Spleen (tissue), 11 donors: ENCODE data around the gene TSHZ3. TPM values are rescaled to one million over a fixed set of nuclear protein-coding genes. Genes with fewer than 3 reads are reported as not detected.

Experiments
- DNase-seq: peaks from one replicate; pipeline ENCODE4 v3.0.0-alpha.2; 2020
- H3K27ac ChIP-seq, 8 donors: fragments of 200-600 bp; sonication (generic) in 7 of 8; 1 replicate in 4 of 8; 2 replicates in 4 of 8; pipeline versions ENCODE4 v1.5.0 to v1.8.0; 2016 to 2021; ENCODE audit warnings: inconsistent platforms in 4 of 8, mild to moderate bottlenecking in 4 of 8, moderate library complexity in 1 of 8
- H3K27me3 ChIP-seq, 7 donors: fragments of 200-600 bp; sonication (generic) in 6 of 7; replicated peaks in 1 of 7; 1 replicate in 4 of 7; 2 replicates in 3 of 7; pipeline versions ENCODE4 v1.5.0 to v1.8.0; 2016 to 2021; ENCODE audit warnings: inconsistent platforms in 3 of 7, mild to moderate bottlenecking in 1 of 7
- H3K36me3 ChIP-seq, 6 donors: fragments of 200-600 bp; sonication (generic) in 5 of 6; 1 replicate in 4 of 6; 2 replicates in 2 of 6; pipeline versions ENCODE4 v1.5.0 to v1.8.0; 2016 to 2021; ENCODE audit warnings: inconsistent platforms in 2 of 6
- H3K4me1 ChIP-seq, 6 donors: fragments of 200-600 bp; sonication (generic) in 5 of 6; 1 replicate in 3 of 6; 2 replicates in 3 of 6; pipeline versions ENCODE4 v1.5.0 to v1.8.0; 2016 to 2021; ENCODE audit warnings: inconsistent platforms in 3 of 6
- H3K4me3 ChIP-seq, 8 donors: fragments of 200-600 bp; sonication (generic) in 7 of 8; 1 replicate in 4 of 8; 2 replicates in 4 of 8; pipeline versions ENCODE4 v1.5.0 to v1.8.0; 2016 to 2021; ENCODE audit warnings: inconsistent platforms in 4 of 8, mild to moderate bottlenecking in 4 of 8, moderate library complexity in 2 of 8
- H3K9me3 ChIP-seq, 8 donors: fragments of 200-600 bp; sonication (generic) in 7 of 8; 1 replicate in 4 of 8; 2 replicates in 4 of 8; pipeline versions ENCODE4 v1.5.0 to v1.8.0; 2016 to 2021; ENCODE audit warnings: inconsistent platforms in 4 of 8
- CTCF ChIP-seq, 11 experiments: fragments of 200-600 bp in 7 of 11; fragments of 450-650 bp in 4 of 11; sonication (generic) in 4 of 11; IDR thresholded peaks in 8 of 11; conservative IDR thresholded peaks in 3 of 11; 1 replicate in 7 of 11; 2 replicates in 4 of 11; pipeline versions ENCODE4 v1.4.0 to v1.8.0; 2016 to 2021; ENCODE audit warnings: antibody characterized with exemption in 11 of 11, inconsistent platforms in 4 of 11, mild to moderate bottlenecking in 1 of 11
- POLR2A ChIP-seq, 3 donors: fragments of 450-650 bp; IDR thresholded peaks; one replicate each; pipeline ENCODE4 v1.5.1; 2017; ENCODE audit warnings: antibody characterized with exemption in 3 of 3, mild to moderate bottlenecking in 1 of 3
- POLR2AphosphoS5 ChIP-seq, 3 donors: sonication (generic); formaldehyde crosslinking; IDR thresholded peaks; one replicate each; pipeline ENCODE4 v1.5.1; 2017; ENCODE audit warnings: antibody characterized with exemption in 3 of 3
- WGBS, 5 donors: extraction: QIAGEN DNeasy Blood & Tissue Kit in 3 of 5; methylation state at CpG; one replicate each; pipeline versions ENCODE4 v1.1.5 to v1.1.7; 2013 to 2018; 5-methylcytosine and 5-hydroxymethylcytosine counted together
- intact Hi-C: fragments of 100-400 bp; cut with DNase I; formaldehyde crosslinking; loops from one replicate; pipeline ENCODE4 v1.15.0; 2023; ENCODE audit warnings: low total_unique reads
- polyA plus RNA-seq, 3 donors: library from polyadenylated mRNA; stranded (reverse); fragments of 200-250 nt; gene quantifications; one replicate each; pipeline ENCODE4 v1.2.1, GENCODE V29; 2013
- total RNA-seq, 7 donors: library from RNA; depleted of rRNA in 3 of 7; stranded (reverse); fragments of >200 nt in 3 of 7; fragmentation: NEBNext Ultra II Directional in 4 of 7; extraction: Animal tissue kit (Norgen Biotek cat#: 25700) in 4 of 7; gene quantifications; one replicate each; pipeline versions ENCODE4 v1.1.0 to v1.2.1, GENCODE V29; 2016 to 2021
- donor health status: healthy with polysubstance abuse.
- donor health status: DM: no; HTN: no; CAD: no; lungs with moderate emphysema.
- donor health status: DM: no; HTN: no; CAD: no.
- donor health status: Bipolar disorder and iron deficiency.
- donor health status: healthy.
- donor health status: DM: no; HTN: no; CAD: no.
- donor health status: DM: yes; HTN: yes; CAD: no.

The TSHZ3 gene
- total and polyA plus RNA-seq, 10 donors: 1.2 to 24.6 (median 13.4) TPM

GRCh38 chr19:31342926-31343325 is 6.3 kb downstream of the TSHZ3 start:
- Histone ChIP-seq H3K4me3 (no peak overlapping the region), H3K27me3 (peaks cover 0 to 51% (median 5%) of the 10 kb centered on the region in 7 donors), H3K9me3 (no peaks in the 10 kb centered on the region), H3K27ac (no peak overlapping the region), H3K36me3 (no peaks in the 10 kb centered on the region), H3K4me1 (peaks cover 20 to 70% (median 44%) of the 10 kb centered on the region in 6 donors)
- DNase-seq: no peak
- no peak for TF ChIP-seq POLR2AphosphoS5 (IDR thresholded peaks at IDR 0.05)
- TF ChIP-seq POLR2A (IDR thresholded peaks at IDR 0.05): no peak
- no peak for TF ChIP-seq CTCF (IDR thresholded peaks at IDR 0.05 in 8 of 11, conservative IDR thresholded peaks at IDR 0.05 in 3 of 11)
- 94 to 99% (median 95%) methylated on average over 5 of the region's 5 CpGs for WGBS, 5 donors
- intact Hi-C loops: no loop called here

GRCh38 chr19:31340042-31341025 is 8.9 kb downstream of the TSHZ3 start:
- peaks cover 18 to 57% (median 39%) of the 10 kb centered on the region in 6 donors for H3K4me1 ChIP-seq
- no peak for DNase-seq
- H3K4me3 ChIP-seq: peak overlapping the region in 1 of 8 donors; percentile 35
- no peaks in the 10 kb centered on the region for H3K9me3 ChIP-seq
- H3K27ac ChIP-seq: peak overlapping the region in 6 of 8 donors; percentile 33 to 70 (median 59)
- WGBS, 5 donors: 12 to 19% (median 13%) methylated on average over 14 of the region's 14 CpGs
- peaks cover 0 to 25% (median 0%) of the 10 kb centered on the region in 7 donors for H3K27me3 ChIP-seq
- intact Hi-C loops: no loop called here
- H3K36me3 ChIP-seq: no peaks in the 10 kb centered on the region
- TF ChIP-seq POLR2A (IDR thresholded peaks at IDR 0.05): no peak
- no peak for TF ChIP-seq POLR2AphosphoS5 (IDR thresholded peaks at IDR 0.05)
- TF ChIP-seq CTCF (IDR thresholded peaks at IDR 0.05 in 8 of 11, conservative IDR thresholded peaks at IDR 0.05 in 3 of 11): no peak

GRCh38 chr19:31339411-31339810 is 9.8 kb downstream of the TSHZ3 start:
- peak overlapping the region in 5 of 8 donors; percentile 33 to 70 (median 65) for H3K27ac ChIP-seq
- H3K36me3 ChIP-seq: no peaks in the 10 kb centered on the region
- no peak overlapping the region for H3K4me3 ChIP-seq
- no peak for DNase-seq
- intact Hi-C loops: no loop called here
- no peaks in the 10 kb centered on the region for H3K9me3 ChIP-seq
- peaks cover 18 to 48% (median 35%) of the 10 kb centered on the region in 6 donors for H3K4me1 ChIP-seq
- TF ChIP-seq POLR2AphosphoS5 (IDR thresholded peaks at IDR 0.05): no peak
- no peak for TF ChIP-seq CTCF (IDR thresholded peaks at IDR 0.05 in 8 of 11, conservative IDR thresholded peaks at IDR 0.05 in 3 of 11)
- TF ChIP-seq POLR2A (IDR thresholded peaks at IDR 0.05): no peak
- H3K27me3 ChIP-seq: peaks cover 0 to 16% (median 0%) of the 10 kb centered on the region in 7 donors
- 6 to 14% (median 12%) methylated on average over 5 of the region's 5 CpGs for WGBS, 5 donors
